ENCODE data around the gene PROSER3. TPM values are rescaled to one million over a fixed set of nuclear protein-coding genes. Genes with fewer than 3 reads are reported as not detected.

Gene PROSER3
- total RNA-seq, 1 donor from 2014 or later = 13.8 TPM

DNA sequence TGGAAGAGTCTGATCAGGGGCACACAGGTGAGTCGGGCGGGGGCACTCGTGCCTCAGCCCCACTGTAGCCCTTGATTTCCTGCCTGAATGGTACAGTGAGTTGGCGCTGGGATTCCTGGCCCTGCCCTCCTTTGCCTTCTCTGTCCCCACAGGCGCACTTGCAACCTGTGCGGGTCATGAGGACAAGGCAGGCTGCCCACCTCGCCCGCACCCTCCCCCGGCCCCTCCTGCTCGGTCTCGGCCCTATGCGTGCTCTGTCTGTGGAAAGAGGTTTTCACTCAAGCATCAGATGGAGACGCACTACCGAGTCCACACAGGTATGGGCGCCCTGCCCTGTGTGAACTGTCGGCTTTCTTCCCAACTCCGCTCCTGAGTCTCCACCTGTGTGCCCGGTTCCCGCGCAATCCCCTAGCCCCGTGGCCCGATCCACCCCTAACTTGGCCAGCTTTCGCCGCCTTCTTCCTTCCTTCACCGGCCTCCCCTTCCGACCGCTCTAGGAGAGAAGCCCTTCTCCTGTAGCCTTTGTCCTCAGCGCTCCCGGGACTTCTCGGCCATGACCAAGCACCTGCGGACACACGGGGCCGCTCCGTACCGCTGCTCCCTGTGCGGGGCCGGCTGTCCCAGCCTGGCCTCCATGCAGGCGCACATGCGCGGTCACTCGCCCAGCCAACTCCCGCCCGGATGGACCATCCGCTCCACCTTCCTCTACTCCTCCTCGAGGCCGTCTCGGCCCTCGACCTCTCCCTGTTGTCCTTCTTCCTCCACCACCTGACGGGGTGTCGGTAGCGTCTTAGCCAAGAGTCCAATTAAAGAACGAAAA lies 41.8 kb upstream of the PROSER3 start:
- peak overlapping the region; percentile 67 to 86 for H3K4me3 ChIP-seq
- H3K9me3 ChIP-seq = no peaks in the 10 kb centered on the region
- H3K4me1 ChIP-seq = peaks cover 30% of the 10 kb centered on the region
- no peak for DNase-seq (ENCODE audit: extremely low spot score in 2 of 2)
- peak overlapping the region; percentile 85 for H3K27ac ChIP-seq
- TF ChIP-seq POLR2AphosphoS5 (IDR thresholded peaks at IDR 0.05; ENCODE audit: insufficient read depth in 1 of 2, low read depth in 1 of 2) (no peak), CTCF (IDR thresholded peaks at IDR 0.05) (no peak), POLR2A (IDR thresholded peaks at IDR 0.05) (no peak)
- intact Hi-C loops (cut with DNase I) = loop anchor here (5.0 to 10.0 kb wide), 2 partner anchors 169 to 219 kb away; partner anchors contain the start of genes LRFN3 and TMEM147
- no peaks in the 10 kb centered on the region for H3K27me3 ChIP-seq
- H3K36me3 ChIP-seq = peaks cover 0 to 12% of the 10 kb centered on the region in 2 donors

- H3K27ac ChIP-seq = peak overlapping the region; percentile 85
- TF ChIP-seq POLR2AphosphoS5 (IDR thresholded peaks at IDR 0.05; ENCODE audit: insufficient read depth in 1 of 2, low read depth in 1 of 2) (peak; percentile 68 to 72), CTCF (IDR thresholded peaks at IDR 0.05) (peak; percentile 59 to 94 (median 93)), POLR2A (IDR thresholded peaks at IDR 0.05) (peak in 1 of 2 donors; percentile 27)
- peak in 1 of 2 donors; percentile 95 for DNase-seq (ENCODE audit: extremely low spot score in 2 of 2)
- no peaks in the 10 kb centered on the region for H3K27me3 ChIP-seq
- peaks cover 30% of the 10 kb centered on the region for H3K4me1 ChIP-seq
- H3K4me3 ChIP-seq = peak overlapping the region; percentile 67 to 86
- peaks cover 0 to 20% of the 10 kb centered on the region in 2 donors for H3K36me3 ChIP-seq
- H3K9me3 ChIP-seq = no peaks in the 10 kb centered on the region
- intact Hi-C loops (cut with DNase I) = loop anchor here (5.0 to 10.0 kb wide), 2 partner anchors 170 to 218 kb away; partner anchors contain the start of genes LRFN3 and TMEM147
These were observed 40.9 kb upstream of the PROSER3 start for GRCh38 chr19:35716801-35717664.

DNA sequence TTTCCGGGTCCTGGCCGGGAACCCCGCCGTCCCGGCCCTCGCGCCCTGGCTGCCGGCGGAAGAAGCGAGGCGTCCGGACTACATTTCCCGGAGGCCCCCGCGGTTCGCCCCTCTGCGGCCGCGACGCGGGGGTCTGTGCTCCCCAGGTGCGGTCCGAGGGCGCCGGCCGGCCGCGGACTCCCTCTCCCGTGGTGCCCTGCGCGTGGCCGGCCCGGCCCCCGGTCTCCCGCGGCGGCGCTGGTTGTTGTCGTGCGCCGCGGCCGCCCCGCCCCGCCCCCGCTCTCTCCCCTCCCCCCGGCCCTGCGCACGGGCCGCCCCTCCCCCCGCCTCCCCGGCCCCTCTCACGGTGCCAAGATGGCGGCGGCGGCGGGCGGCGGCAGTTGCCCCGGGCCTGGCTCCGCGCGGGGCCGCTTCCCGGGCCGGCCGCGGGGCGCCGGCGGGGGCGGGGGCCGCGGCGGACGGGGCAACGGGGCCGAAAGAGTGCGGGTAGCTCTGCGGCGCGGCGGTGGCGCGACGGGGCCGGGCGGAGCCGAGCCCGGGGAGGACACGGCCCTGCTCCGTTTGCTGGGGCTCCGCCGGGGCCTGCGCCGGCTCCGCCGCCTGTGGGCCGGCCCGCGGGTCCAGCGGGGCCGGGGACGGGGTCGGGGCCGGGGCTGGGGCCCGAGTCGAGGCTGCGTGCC lies 40.2 kb upstream of the PROSER3 start, which contains the start of gene KMT2B:
Gene KMT2B (plus strand): TSS at position 339 of the 680 bp plus-strand sequence. CDS start 16 bp downstream, at position 355.
- Histone ChIP-seq H3K36me3 (peaks cover 0 to 28% of the 10 kb centered on the region in 2 donors), H3K9me3 (no peaks in the 10 kb centered on the region), H3K4me1 (peaks cover 30% of the 10 kb centered on the region), H3K4me3 (peak within 1 kb of the TSS; percentile 67 to 86), H3K27me3 (no peaks in the 10 kb centered on the region), H3K27ac (peak within 1 kb of the TSS; percentile 85)
- intact Hi-C loops (cut with DNase I) = loop anchor here (5.0 to 10.0 kb wide), 2 partner anchors 171 to 217 kb away; partner anchors contain the start of genes LRFN3 and TMEM147
- TF ChIP-seq POLR2A (IDR thresholded peaks at IDR 0.05) (no peak), CTCF (IDR thresholded peaks at IDR 0.05) (no peak), POLR2AphosphoS5 (IDR thresholded peaks at IDR 0.05; ENCODE audit: insufficient read depth in 1 of 2, low read depth in 1 of 2) (no peak)
- DNase-seq (ENCODE audit: extremely low spot score in 2 of 2) = no peak

DNA sequence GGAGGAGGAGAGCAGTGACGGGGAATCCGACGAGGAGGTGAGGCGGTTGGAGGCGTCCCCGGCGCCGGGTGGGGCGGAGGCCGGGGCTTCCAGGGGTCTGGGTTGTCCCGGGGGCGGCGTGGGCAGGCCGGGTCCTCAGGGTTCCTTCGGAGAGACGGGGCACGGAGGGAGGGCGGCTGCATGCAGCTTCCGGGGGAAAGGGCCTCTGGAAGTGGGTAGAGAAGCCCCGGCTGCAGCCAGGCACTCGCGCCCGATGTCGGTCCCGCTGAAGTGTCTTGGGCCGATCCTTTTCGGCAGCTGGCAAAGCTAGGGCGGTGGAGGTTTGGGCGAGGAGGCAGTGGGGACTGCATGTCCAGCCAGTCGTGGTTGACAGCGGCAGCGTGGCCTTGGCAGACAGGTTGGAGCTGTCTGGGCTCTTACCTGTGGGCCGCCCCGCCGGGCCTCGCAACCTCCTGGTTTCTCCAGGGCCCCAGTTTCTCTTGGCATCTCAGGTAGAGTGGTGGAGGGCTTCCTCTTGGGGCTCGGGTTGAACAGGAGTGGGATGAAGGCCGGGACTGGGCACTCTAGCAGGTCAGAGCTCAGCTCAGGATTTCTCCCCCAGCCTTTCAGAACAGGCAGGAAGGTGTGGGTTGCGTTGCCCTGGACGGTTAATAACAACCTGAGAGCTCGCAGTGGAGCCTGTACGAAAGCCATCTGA lies 39.5 kb upstream of the PROSER3 start:
- no peak for DNase-seq (ENCODE audit: extremely low spot score in 2 of 2)
- H3K9me3 ChIP-seq = no peaks in the 10 kb centered on the region
- TF ChIP-seq POLR2A (IDR thresholded peaks at IDR 0.05) (no peak), POLR2AphosphoS5 (IDR thresholded peaks at IDR 0.05; ENCODE audit: insufficient read depth in 1 of 2, low read depth in 1 of 2) (peak in 1 of 2 donors; percentile 29), CTCF (IDR thresholded peaks at IDR 0.05) (no peak)
- intact Hi-C loops (cut with DNase I) = loop anchor here (5.0 to 10.0 kb wide), 2 partner anchors 171 to 216 kb away; partner anchors contain the start of genes LRFN3 and TMEM147
- H3K36me3 ChIP-seq = peaks cover 0 to 35% of the 10 kb centered on the region in 2 donors
- H3K27me3 ChIP-seq = no peaks in the 10 kb centered on the region
- peak overlapping the region; percentile 82 for H3K27ac ChIP-seq
- H3K4me1 ChIP-seq = peaks cover 30% of the 10 kb centered on the region
- peak overlapping the region; percentile 67 to 86 for H3K4me3 ChIP-seq
